Fibroblast of the aortic adventitia (primary cell): Measurements from ENCODE around the gene TFF1. TPM values are rescaled to one million over a fixed set of nuclear protein-coding genes. Genes with fewer than 3 reads are reported as not detected.

Experiments used
- DNase-seq: peaks from one replicate; pipeline ENCODE4 v3.0.0-alpha.2; 2010; ENCODE audit warnings: low read depth
- H3K4me3 ChIP-seq: 2 replicates; pipeline ENCODE4 v1.5.1; 2011; ENCODE audit warnings: low read depth, mild to moderate bottlenecking, control low read depth, low read length, moderate library complexity
- CTCF ChIP-seq: IDR thresholded peaks from 2 replicates; pipeline ENCODE4 v1.5.1; 2011; ENCODE audit warnings: mild to moderate bottlenecking, low read length, control low read depth, inconsistent platforms; ENCODE audit not compliant: insufficient read depth
- total RNA-seq: library from RNA; depleted of rRNA; stranded (reverse); fragments of >200 nt; gene quantifications from 2 replicates; pipeline ENCODE4 v1.2.3, GENCODE V29; 2012; ENCODE audit warnings: low replicate concordance

The TFF1 gene
- total RNA-seq, 1 donor = not detected

GRCh38 chr21:42406201-42406621 is 39.9 kb upstream of the TFF1 start:
- DNase-seq = no peak
- TF ChIP-seq CTCF = no peak
- no peak overlapping the region for H3K4me3 ChIP-seq

- no peak overlapping the region for H3K4me3 ChIP-seq
- DNase-seq = no peak
- TF ChIP-seq CTCF = no peak
These were observed 39.0 kb upstream of the TFF1 start for GRCh38 chr21:42405064-42406013.

GRCh38 chr21:42404539-42404938 is 38.2 kb upstream of the TFF1 start:
- H3K4me3 ChIP-seq = no peak overlapping the region
- DNase-seq = no peak
- no peak for TF ChIP-seq CTCF

GRCh38 chr21:42403611-42404231 is 37.4 kb upstream of the TFF1 start, which contains the start of gene UBASH3A:
TSS of gene UBASH3A (plus strand) at chr21:42403902. CDS start at chr21:42403946, 44 bp downstream.
- H3K4me3 ChIP-seq = no peak within 1 kb of the TSS
- TF ChIP-seq CTCF = no peak
- no peak for DNase-seq

GRCh38 chr21:42401820-42402251 is 35.5 kb upstream of the TFF1 start:
- no peak for DNase-seq
- no peak overlapping the region for H3K4me3 ChIP-seq
- TF ChIP-seq CTCF = no peak

GRCh38 chr21:42401154-42401553 is 34.8 kb upstream of the TFF1 start:
- DNase-seq = peak; percentile 3
- TF ChIP-seq CTCF = no peak
- H3K4me3 ChIP-seq = no peak overlapping the region
